H1 (cell line): ENCODE data around the gene KDM4E. TPM values are rescaled to one million over a fixed set of nuclear protein-coding genes. Genes with fewer than 3 reads are reported as not detected.

ENCODE experiments used
- CTCF ChIA-PET: fragments of 300-600 bp; sonication (Branson Sonifier 250); formaldehyde crosslinking; loops from one replicate; lab custom pipeline; 2021; ENCODE audit not compliant: partially characterized antibody; lab: Charles Lee
- POLR2A ChIA-PET: fragments of 300-600 bp; sonication (Branson Sonifier 250); formaldehyde crosslinking; loops from one replicate; lab custom pipeline; 2021; ENCODE audit warnings: inconsistent platforms; ENCODE audit not compliant: partially characterized antibody; lab: Charles Lee
- DNase-seq, 2 experiments: peaks; one replicate each; pipeline versions ENCODE4 v3.0.0 to v3.0.0-alpha.2; 2010 to 2022; ENCODE audit warnings: low spot score in 2 of 2, low read depth in 1 of 2, mixed read lengths in 1 of 2
- FAIRE-seq: peaks from 2 replicates; lab custom pipeline; 2011; peaks lifted over from hg19 to GRCh38; lab: Jason Lieb, UNC
- H2AFZ ChIP-seq: 2 replicates; pipeline ENCODE4 v1.8.1; 2012; ENCODE audit warnings: low read length, inconsistent platforms
- H2AK5ac ChIP-seq: 2 replicates; pipeline ENCODE4 v1.6.1; 2013; ENCODE audit warnings: low read depth, low read length
- H2BK120ac ChIP-seq: replicated peaks from 2 replicates; pipeline ENCODE3; 2013; ENCODE audit warnings: low read depth, low read length, inconsistent platforms
- H2BK12ac ChIP-seq: 2 replicates; pipeline ENCODE4 v1.6.1; 2013; ENCODE audit warnings: low read depth, low read length
- H2BK15ac ChIP-seq: 2 replicates; pipeline ENCODE4 v1.6.1; 2013; ENCODE audit warnings: low read length
- H2BK20ac ChIP-seq: 2 replicates; pipeline ENCODE4 v1.6.1; 2013; ENCODE audit warnings: low read length
- H2BK5ac ChIP-seq: 2 replicates; pipeline ENCODE4 v1.6.1; 2013; ENCODE audit warnings: low read depth, low read length
- H3K14ac ChIP-seq: 2 replicates; pipeline ENCODE4 v1.6.1; 2013; ENCODE audit warnings: inconsistent platforms; ENCODE audit not compliant: insufficient read length
- H3K18ac ChIP-seq: 2 replicates; pipeline ENCODE4 v1.6.1; 2013; ENCODE audit warnings: low read length; ENCODE audit errors: extremely low read depth
- H3K23ac ChIP-seq: 2 replicates; pipeline ENCODE4 v1.6.1; 2013; ENCODE audit warnings: inconsistent platforms; ENCODE audit not compliant: insufficient read length
- H3K23me2 ChIP-seq: 2 replicates; pipeline ENCODE4 v1.6.1; 2013; ENCODE audit warnings: low read depth, low read length
- H3K27ac ChIP-seq: 2 replicates; pipeline ENCODE4 v1.6.1; 2011; ENCODE audit warnings: low read depth, low read length, inconsistent platforms
- H3K27me3 ChIP-seq, 4 experiments: replicated peaks in 1 of 4; 1 replicate in 1 of 4; 2 replicates in 3 of 4; pipeline versions ENCODE4 v1.6.1 to v1.8.1; 2011 to 2013; ENCODE audit warnings: low read length in 3 of 4, mild to moderate bottlenecking in 3 of 4, inconsistent platforms in 2 of 4, mixed read lengths in 2 of 4, moderate library complexity in 1 of 4; ENCODE audit not compliant: control insufficient read depth in 3 of 4, insufficient read depth in 3 of 4; ENCODE audit errors: extremely low read depth in 1 of 4
- H3K36me3 ChIP-seq, 4 experiments: 2 replicates each; pipeline versions ENCODE4 v1.6.1 to v1.8.1; 2011 to 2013; ENCODE audit warnings: mild to moderate bottlenecking in 4 of 4, low read length in 3 of 4, moderate library complexity in 2 of 4, control low read depth in 1 of 4, inconsistent platforms in 1 of 4; ENCODE audit not compliant: insufficient read depth in 4 of 4, control insufficient read depth in 2 of 4
- H3K4ac ChIP-seq: replicated peaks from 2 replicates; pipeline ENCODE3; 2013; ENCODE audit warnings: low read length, low read depth, mixed read lengths, inconsistent platforms; ENCODE audit not compliant: insufficient read length
- H3K4me1 ChIP-seq, 4 experiments: replicated peaks in 1 of 4; 1 replicate in 1 of 4; 2 replicates in 3 of 4; pipeline versions ENCODE4 v1.6.1 to v1.8.1; 2011 to 2013; ENCODE audit warnings: low read length in 3 of 4, inconsistent platforms in 2 of 4, mixed read lengths in 1 of 4; ENCODE audit not compliant: insufficient read depth in 4 of 4, control insufficient read depth in 3 of 4
- H3K4me2 ChIP-seq, 2 experiments: 2 replicates each; pipeline versions ENCODE4 v1.6.1 to v1.8.1; 2011 to 2013; ENCODE audit warnings: low read depth in 2 of 2, low read length in 2 of 2, control low read depth in 1 of 2, inconsistent platforms in 1 of 2, mild to moderate bottlenecking in 1 of 2; ENCODE audit not compliant: insufficient read depth in 1 of 2
- H3K4me3 ChIP-seq, 4 experiments: fragments of 200-600, 300-600 bp in 1 of 4; sonication (generic), shearing (Covaris generic), sonication (Bioruptor Twin) in 1 of 4; 2 replicates each; pipeline versions ENCODE4 v1.5.1 to v1.8.1; 2011 to 2016; ENCODE audit warnings: low read length in 4 of 4, low read depth in 3 of 4, control low read depth in 2 of 4, inconsistent platforms in 2 of 4, mild to moderate bottlenecking in 2 of 4, mixed read lengths in 1 of 4, moderate library complexity in 1 of 4; ENCODE audit not compliant: insufficient read depth in 2 of 4; ENCODE audit errors: extremely low read depth in 1 of 4
- H3K56ac ChIP-seq: replicated peaks from 2 replicates; pipeline ENCODE3; 2013; ENCODE audit warnings: low read depth, mild to moderate bottlenecking, mixed read lengths, low read length, inconsistent platforms; ENCODE audit not compliant: insufficient read length
- H3K79me1 ChIP-seq: 2 replicates; pipeline ENCODE4 v1.6.1; 2013; ENCODE audit warnings: low read depth, low read length, control low read depth
- H3K79me2 ChIP-seq, 2 experiments: 2 replicates each; pipeline versions ENCODE4 v1.6.1 to v1.8.1; 2012 to 2013; ENCODE audit warnings: low read length in 2 of 2, mild to moderate bottlenecking in 2 of 2, inconsistent platforms in 1 of 2; ENCODE audit not compliant: insufficient read depth in 2 of 2, control insufficient read depth in 1 of 2
- H3K9ac ChIP-seq, 4 experiments: replicated peaks in 1 of 4; 1 replicate in 1 of 4; 2 replicates in 3 of 4; pipeline versions ENCODE4 v1.6.1 to v1.8.1; 2011 to 2013; ENCODE audit warnings: low read depth in 3 of 4, low read length in 3 of 4, control low read depth in 2 of 4, mild to moderate bottlenecking in 2 of 4, moderate library complexity in 2 of 4, inconsistent platforms in 1 of 4; ENCODE audit errors: extremely low read depth in 1 of 4
- H3K9me3 ChIP-seq, 2 experiments: 2 replicates each; pipeline versions ENCODE4 v1.6.1 to v1.8.1; 2012 to 2013; ENCODE audit warnings: mild to moderate bottlenecking in 2 of 2, moderate library complexity in 2 of 2, control low read depth in 1 of 2, inconsistent platforms in 1 of 2, low read depth in 1 of 2, low read length in 1 of 2, mixed read lengths in 1 of 2; ENCODE audit not compliant: insufficient read depth in 2 of 2
- H4K20me1 ChIP-seq, 2 experiments: replicated peaks in 1 of 2; 2 replicates each; pipeline versions ENCODE3 to v1.8.1; 2011 to 2013; ENCODE audit warnings: inconsistent platforms in 2 of 2, low read length in 2 of 2, mild to moderate bottlenecking in 1 of 2; ENCODE audit not compliant: insufficient read depth in 2 of 2, control insufficient read depth in 1 of 2
- H4K5ac ChIP-seq: 2 replicates; pipeline ENCODE4 v1.6.1; 2013; ENCODE audit warnings: low read length, low read depth, mixed read lengths, inconsistent platforms; ENCODE audit not compliant: insufficient read length
- H4K8ac ChIP-seq: 2 replicates; pipeline ENCODE4 v1.8.0; 2013; ENCODE audit warnings: mild to moderate bottlenecking, moderate library complexity, low read length, inconsistent platforms; ENCODE audit not compliant: insufficient read depth; ENCODE audit errors: extremely low read depth
- H4K91ac ChIP-seq: replicated peaks from 2 replicates; pipeline ENCODE3; 2013; ENCODE audit warnings: low read length, mixed read lengths, inconsistent platforms; ENCODE audit not compliant: insufficient read length
- CEBPB ChIP-seq: IDR thresholded peaks from 2 replicates; pipeline ENCODE4 v1.6.1; 2012; ENCODE audit warnings: low read depth, low read length
- CREB1 ChIP-seq: IDR thresholded peaks from 2 replicates; pipeline ENCODE4 v1.6.1; 2012; ENCODE audit warnings: inconsistent platforms
- FOSL1 ChIP-seq: IDR thresholded peaks from 2 replicates; pipeline ENCODE4 v1.6.1; 2011; ENCODE audit warnings: mild to moderate bottlenecking, low read depth, low read length, moderate library complexity; ENCODE audit not compliant: insufficient read depth
- GTF2F1 ChIP-seq: IDR thresholded peaks from 2 replicates; pipeline ENCODE4 v1.6.1; 2012; ENCODE audit warnings: low read depth, low read length, improper control_type of control experiment, borderline replicate concordance
- KDM4A ChIP-seq: IDR thresholded peaks from one replicate; pipeline ENCODE4 v1.7.1; 2012; ENCODE audit warnings: low read depth, mild to moderate bottlenecking, moderate library complexity, low read length, inconsistent platforms; ENCODE audit not compliant: severe bottlenecking
- POU5F1 ChIP-seq: IDR thresholded peaks from 2 replicates; pipeline ENCODE4 v1.6.1; 2011; ENCODE audit warnings: low read depth, mild to moderate bottlenecking, low read length, moderate library complexity
- SRF ChIP-seq: IDR thresholded peaks from 2 replicates; pipeline ENCODE4 v1.6.1; 2011; ENCODE audit warnings: mild to moderate bottlenecking, low read depth, low read length, moderate library complexity
- TBP ChIP-seq: IDR thresholded peaks from 2 replicates; pipeline ENCODE4 v1.6.1; 2011; ENCODE audit warnings: low read depth, low read length, improper control_type of control experiment
- TCF12 ChIP-seq: IDR thresholded peaks from 2 replicates; pipeline ENCODE4 v1.6.1; 2011; ENCODE audit warnings: low read depth, mild to moderate bottlenecking, low read length
- WGBS, 2 experiments: shearing (Covaris generic) in 1 of 2; methylation state at CpG; one replicate each; pipeline versions ENCODE4 v1.1.6 to v1.1.7; 2013 to 2015; ENCODE audit warnings: low lambda C conversion rate in 2 of 2, mixed read lengths in 2 of 2, inconsistent platforms in 1 of 2, low coverage in 1 of 2, missing lambda C conversion rate in 1 of 2; ENCODE audit not compliant: insufficient replicate concordance in 2 of 2, insufficient coverage in 1 of 2, insufficient read length in 1 of 2; ENCODE audit errors: extremely low coverage in 1 of 2, missing lambda C conversion rate in 1 of 2; 5-methylcytosine and 5-hydroxymethylcytosine counted together
- polyA plus RNA-seq, 7 experiments: library from polyadenylated mRNA; depleted of rRNA in 3 of 7; stranded (reverse) in 5 of 7; unstranded in 2 of 7; fragments of >200 nt in 5 of 7; fragments of 200-250 nt in 2 of 7; gene quantifications; 1 replicate in 5 of 7; 2 replicates in 1 of 7; 4 replicates in 1 of 7; pipeline versions ENCODE4 v1.2.1 to v1.2.3, GENCODE V29; 2011 to 2013; ENCODE audit warnings: missing spikeins in 2 of 7, mixed read lengths in 2 of 7
- total RNA-seq: library from RNA; stranded (reverse); fragmentation: NEBNext Ultra II Directional; extraction: Animal tissue kit (Norgen Biotek cat#: 25700); gene quantifications from 2 replicates; pipeline ENCODE4 v1.2.1, GENCODE V29; 2021

Gene KDM4E
- total and polyA plus RNA-seq, 2 of the 8 experiments (the other 6 are each of a cell fraction or from before 2014, with no cell fraction given), result not detected

- H3K4ac ChIP-seq, result no peak overlapping the region
- H3K18ac ChIP-seq, result no peak overlapping the region
- no peak overlapping the region for H3K56ac ChIP-seq
- H3K27me3 ChIP-seq, result no peaks in the 10 kb centered on the region; a peak in 1 of 7 replicates
- no peak overlapping the region for H3K27ac ChIP-seq
- no peaks in the 10 kb centered on the region for H3K4me1 ChIP-seq
- no peak overlapping the region for H3K9ac ChIP-seq
- no peak overlapping the region for H2AK5ac ChIP-seq
- DNase-seq (no peak), FAIRE-seq (no peak)
- no peak overlapping the region for H2BK15ac ChIP-seq
- no peaks in the 10 kb centered on the region for H3K79me1 ChIP-seq
- no peak overlapping the region for H3K4me2 ChIP-seq
- no peak overlapping the region for H2BK20ac ChIP-seq
- WGBS, 2 experiments, result 89% methylated on average over 1 of the region's 1 CpG; no CpG with 5 or more reads in 1 of the 2 experiments
- peaks cover 0 to 4% of the 10 kb centered on the region in 2 experiments; a peak in 2 of 4 replicates for H3K9me3 ChIP-seq
- H3K14ac ChIP-seq, result no peak overlapping the region
- H3K36me3 ChIP-seq, result no peaks in the 10 kb centered on the region
- H3K4me3 ChIP-seq, result no peak overlapping the region
- no peak overlapping the region for H4K5ac ChIP-seq
- H3K23ac ChIP-seq, result no peak overlapping the region
- no peak overlapping the region for H2AFZ ChIP-seq
- no peaks in the 10 kb centered on the region for H3K23me2 ChIP-seq
- no peak overlapping the region for H2BK120ac ChIP-seq
- no peak overlapping the region for H4K8ac ChIP-seq
- ChIA-PET CTCF (interaction anchor here (1.2 to 1.5 kb wide), 2 partner anchors 12 to 31 kb away, joined by 3 to 4 read pairs; no protein-coding TSS in a partner anchor), POLR2A (interaction anchor here (0.9 kb wide), 1 partner anchor 25 kb away, joined by 3 read pairs; no protein-coding TSS in a partner anchor)
- H3K79me2 ChIP-seq, result no peaks in the 10 kb centered on the region
- H4K91ac ChIP-seq, result no peak overlapping the region
- H2BK12ac ChIP-seq, result no peak overlapping the region
- no peak for TF ChIP-seq GTF2F1
- no peak for TF ChIP-seq SRF
- no peak for TF ChIP-seq TBP
- TF ChIP-seq CEBPB, result no peak
- no peak for TF ChIP-seq POU5F1
- no peak for TF ChIP-seq KDM4A
- no peak for TF ChIP-seq TCF12
- TF ChIP-seq FOSL1, result no peak
- no peak for TF ChIP-seq CREB1
- no peaks in the 10 kb centered on the region for H4K20me1 ChIP-seq
- H2BK5ac ChIP-seq, result no peak overlapping the region
These were observed 17.2 kb downstream of the KDM4E start for GRCh38 chr11:95042239-95042638.
